ENCODE data around the gene DNHD1.

Gene DNHD1

DNA sequence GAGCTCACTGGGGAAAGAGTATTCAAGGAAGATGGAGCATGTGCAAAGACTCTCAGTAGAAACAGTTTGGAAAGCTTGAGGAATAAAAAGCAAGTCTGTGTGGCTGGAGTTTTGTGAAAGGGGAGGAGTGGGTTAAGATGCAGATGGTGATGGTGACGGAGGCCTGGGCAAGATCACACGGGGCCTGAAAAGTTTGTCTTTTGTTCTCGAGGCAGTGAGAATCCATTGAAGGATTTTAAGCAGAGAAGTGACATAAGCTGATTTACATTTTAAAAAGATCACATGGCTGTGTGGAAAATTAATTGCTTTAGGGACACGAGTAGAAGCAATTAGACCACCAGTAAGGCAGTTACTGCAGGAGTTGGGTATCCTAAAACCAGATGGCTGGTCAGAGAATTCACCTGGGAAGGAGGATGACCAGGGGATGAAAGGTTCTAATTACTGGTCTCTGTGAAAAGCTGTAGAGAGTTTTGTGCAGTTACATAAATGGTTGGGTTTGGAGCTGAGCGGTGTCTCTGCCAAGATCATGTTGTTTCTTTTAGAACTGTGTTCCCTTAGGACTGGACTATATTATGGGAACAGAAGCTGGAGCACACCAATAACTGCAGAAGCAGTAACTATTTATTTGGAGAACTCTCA, 99.3 kb downstream of the DNHD1 start:
- Histone ChIP-seq H3F3A (ENCODE audit: low read depth) (no peaks in the 10 kb centered on the region), H3K9ac (ENCODE audit: low read depth, low read length, poor library complexity, severe bottlenecking) (no peak overlapping the region), H3K9me3 (ENCODE audit: insufficient read depth, low read depth, low read length) (no peaks in the 10 kb centered on the region), H3K36me3 (ENCODE audit: insufficient read depth, low read length) (peaks cover 32% of the 10 kb centered on the region), H3K9me2 (replicated peaks; ENCODE audit: low read depth, low read length) (no peaks in the 10 kb centered on the region), H3K4me1 (ENCODE audit: insufficient read depth, low read length, poor library complexity, severe bottlenecking) (peaks cover 55% of the 10 kb centered on the region), H3K4me2 (ENCODE audit: low read depth, low read length, poor library complexity, severe bottlenecking) (peak overlapping the region; percentile 24), H4K20me1 (ENCODE audit: insufficient read depth, low read length, poor library complexity, severe bottlenecking) (peaks cover 14% of the 10 kb centered on the region), H3K4me3 (ENCODE audit: low read length, poor library complexity, severe bottlenecking) (no peak overlapping the region), H3K27me3 (ENCODE audit: insufficient read depth, low read length, poor library complexity, severe bottlenecking) (no peaks in the 10 kb centered on the region), H2AFZ (ENCODE audit: low read length) (no peak overlapping the region), H3K79me2 (ENCODE audit: insufficient read depth, low read length) (peaks cover 48% of the 10 kb centered on the region)
- TF ChIP-seq EZH2phosphoT487 (IDR thresholded peaks at IDR 0.05; ENCODE audit: borderline replicate concordance) (no peak), CTCF (conservative IDR thresholded peaks at IDR 0.05; ENCODE audit: low read length) (no peak)

DNA sequence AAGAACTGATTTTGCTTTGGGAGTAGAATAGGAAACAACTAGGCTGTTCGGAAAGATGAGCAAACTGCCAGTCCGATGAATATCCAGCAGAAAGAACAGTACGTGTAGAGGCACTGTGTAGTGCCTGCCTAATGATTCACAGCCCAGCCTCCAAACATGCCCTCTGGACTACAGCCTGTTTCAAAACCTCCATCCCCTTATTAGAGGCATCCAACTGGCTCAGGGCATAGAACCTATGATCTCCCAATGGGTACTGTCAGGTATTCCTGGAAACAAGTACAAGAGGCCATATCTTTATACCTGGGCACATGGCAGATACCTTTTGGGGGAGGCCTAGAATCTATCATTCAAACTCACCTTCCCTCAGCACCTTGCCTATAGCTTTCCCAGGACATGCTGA, 101.5 kb downstream of the DNHD1 start:
- Histone ChIP-seq H3K79me2 (ENCODE audit: insufficient read depth, low read length) (peaks cover 65% of the 10 kb centered on the region), H3K9me3 (ENCODE audit: insufficient read depth, low read depth, low read length) (no peaks in the 10 kb centered on the region), H3F3A (ENCODE audit: low read depth) (no peaks in the 10 kb centered on the region), H4K20me1 (ENCODE audit: insufficient read depth, low read length, poor library complexity, severe bottlenecking) (peaks cover 35% of the 10 kb centered on the region), H3K9me2 (replicated peaks; ENCODE audit: low read depth, low read length) (no peaks in the 10 kb centered on the region), H3K4me2 (ENCODE audit: low read depth, low read length, poor library complexity, severe bottlenecking) (peak overlapping the region; percentile 97), H2AFZ (ENCODE audit: low read length) (no peak overlapping the region), H3K9ac (ENCODE audit: low read depth, low read length, poor library complexity, severe bottlenecking) (no peak overlapping the region), H3K4me1 (ENCODE audit: insufficient read depth, low read length, poor library complexity, severe bottlenecking) (peaks cover 65% of the 10 kb centered on the region), H3K27me3 (ENCODE audit: insufficient read depth, low read length, poor library complexity, severe bottlenecking) (no peaks in the 10 kb centered on the region), H3K4me3 (ENCODE audit: low read length, poor library complexity, severe bottlenecking) (no peak overlapping the region), H3K36me3 (ENCODE audit: insufficient read depth, low read length) (peaks cover 26% of the 10 kb centered on the region; the same call in 1 of the 2 replicates)
- no peak for TF ChIP-seq CTCF (conservative IDR thresholded peaks at IDR 0.05; ENCODE audit: low read length)
- no peak for TF ChIP-seq EZH2phosphoT487 (IDR thresholded peaks at IDR 0.05; ENCODE audit: borderline replicate concordance)

DNA sequence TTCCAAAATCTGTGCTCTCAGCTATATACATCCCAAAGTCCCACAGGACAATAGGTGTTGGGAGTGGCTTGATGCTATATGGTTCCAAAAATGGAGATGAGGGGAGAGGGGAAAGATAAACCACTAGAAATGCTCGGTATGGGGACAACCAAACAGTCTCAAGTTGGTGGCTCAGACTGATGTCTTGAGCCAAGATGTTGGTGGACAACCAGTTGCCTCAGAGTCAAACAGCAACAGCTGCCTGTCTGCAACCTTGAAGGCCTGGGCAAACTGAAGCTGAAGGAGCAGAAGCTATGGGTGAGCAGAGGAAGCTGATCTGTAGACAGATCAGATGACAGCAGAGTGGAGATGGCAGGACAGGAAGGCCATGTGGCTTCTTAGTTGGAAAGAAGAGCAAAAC, 102.4 kb downstream of the DNHD1 start:
- no peak overlapping the region for H2AFZ ChIP-seq (ENCODE audit: low read length)
- peaks cover 39% of the 10 kb centered on the region for H4K20me1 ChIP-seq (ENCODE audit: insufficient read depth, low read length, poor library complexity, severe bottlenecking)
- 0 out of 2 replicates have a peak, but pooled peaks cover 3% of the 10 kb centered on the region for H3F3A ChIP-seq (ENCODE audit: low read depth)
- H3K79me2 ChIP-seq (ENCODE audit: insufficient read depth, low read length), result peaks cover 74% of the 10 kb centered on the region
- peaks cover 26% of the 10 kb centered on the region; the same call in 1 of the 2 replicates for H3K36me3 ChIP-seq (ENCODE audit: insufficient read depth, low read length)
- peak overlapping the region; percentile 97 for H3K4me2 ChIP-seq (ENCODE audit: low read depth, low read length, poor library complexity, severe bottlenecking)
- TF ChIP-seq CTCF (conservative IDR thresholded peaks at IDR 0.05; ENCODE audit: low read length), result no peak
- no peak for TF ChIP-seq EZH2phosphoT487 (IDR thresholded peaks at IDR 0.05; ENCODE audit: borderline replicate concordance)
- no peaks in the 10 kb centered on the region for H3K27me3 ChIP-seq (ENCODE audit: insufficient read depth, low read length, poor library complexity, severe bottlenecking)
- H3K9me3 ChIP-seq (ENCODE audit: insufficient read depth, low read depth, low read length), result no peaks in the 10 kb centered on the region
- no peaks in the 10 kb centered on the region for H3K9me2 ChIP-seq (replicated peaks; ENCODE audit: low read depth, low read length)
- H3K4me1 ChIP-seq (ENCODE audit: insufficient read depth, low read length, poor library complexity, severe bottlenecking), result peaks cover 57% of the 10 kb centered on the region
- H3K4me3 ChIP-seq (ENCODE audit: low read length, poor library complexity, severe bottlenecking), result peak overlapping the region; percentile 17
- H3K9ac ChIP-seq (ENCODE audit: low read depth, low read length, poor library complexity, severe bottlenecking), result peak overlapping the region; percentile 97

Data from Loucy (cell line).